HL-60 (cell line): Measurements from ENCODE around the gene MMRN2.
"Not testable (repeated sequence)": the region's sequence is repeated elsewhere in the genome, so short reads cannot be mapped to it uniquely, and the experiment has no call there.

Experiments
- DNase-seq, 2 experiments: peaks; one replicate each; pipeline ENCODE4 v3.0.0-alpha.2; 2010 to 2020; ENCODE audit warnings: low read depth in 1 of 2, low spot score in 1 of 2
- H3K27ac ChIP-seq: fragments of 250-450 bp; sonication (Bioruptor Pico); replicated peaks from 2 replicates; pipeline ENCODE4 v1.5.1; 2020; ENCODE audit warnings: mild to moderate bottlenecking, moderate library complexity
- H3K27me3 ChIP-seq: fragments of 250-450 bp; sonication (Bioruptor Pico); 2 replicates; pipeline ENCODE4 v1.5.1; 2021; ENCODE audit warnings: mild to moderate bottlenecking, moderate library complexity; ENCODE audit not compliant: insufficient read depth, poor library complexity, severe bottlenecking
- H3K4me3 ChIP-seq: replicated peaks from 2 replicates; pipeline ENCODE4 v1.5.1; 2011; ENCODE audit warnings: mild to moderate bottlenecking, control low read depth, low read length; ENCODE audit not compliant: insufficient read depth
- GABPA ChIP-seq: IDR thresholded peaks from 2 replicates; pipeline ENCODE4 v1.6.1; 2012; ENCODE audit warnings: low read depth
- POLR2AphosphoS5 ChIP-seq: IDR thresholded peaks from 2 replicates; pipeline ENCODE4 v1.6.1; 2012; ENCODE audit warnings: low read depth
- SPI1 ChIP-seq: IDR thresholded peaks from 2 replicates; pipeline ENCODE4 v1.6.1; 2012; ENCODE audit warnings: low read depth, mild to moderate bottlenecking, borderline replicate concordance
- TF ChIP-seq, protein P1 (sequence below): IDR thresholded peaks from one replicate; pipeline ENCODE4 v1.5.1; 2011; ENCODE audit warnings: low read length, control low read depth, inconsistent platforms; ENCODE audit not compliant: insufficient read depth
- TF ChIP-seq, protein P2 (sequence below): IDR thresholded peaks from 2 replicates; pipeline ENCODE4 v1.6.1; 2012; ENCODE audit warnings: low read depth; ENCODE audit not compliant: insufficient replicate concordance

The MMRN2 gene

DNA sequence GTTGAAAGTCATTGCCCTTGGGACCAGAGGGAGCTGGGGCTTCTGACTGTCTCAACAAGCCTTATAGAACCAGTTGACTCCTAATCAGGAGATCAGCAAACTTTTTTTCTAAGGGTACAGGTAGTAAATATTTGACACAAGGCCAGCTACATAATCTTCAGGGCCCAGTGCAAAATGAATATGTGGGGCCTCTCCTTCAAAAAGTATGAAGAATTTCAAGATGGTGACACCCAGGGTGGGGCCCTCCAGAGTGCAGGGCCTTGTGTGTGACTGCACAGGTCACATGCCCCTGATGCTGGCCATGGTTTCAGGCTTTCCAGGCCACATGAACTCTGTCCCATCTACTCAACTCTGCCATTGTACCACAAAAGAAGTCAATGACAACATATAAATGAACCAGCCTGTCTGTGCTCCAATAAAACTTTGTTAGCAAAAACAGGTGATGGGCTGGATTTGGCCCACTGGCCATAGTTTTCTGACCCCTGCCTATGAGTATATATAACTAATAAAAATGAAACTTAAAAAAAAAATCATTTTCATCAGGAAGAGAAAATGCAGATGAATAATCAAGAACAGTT, 6.1 kb downstream of the MMRN2 start:
- TF ChIP-seq, protein P1, sequence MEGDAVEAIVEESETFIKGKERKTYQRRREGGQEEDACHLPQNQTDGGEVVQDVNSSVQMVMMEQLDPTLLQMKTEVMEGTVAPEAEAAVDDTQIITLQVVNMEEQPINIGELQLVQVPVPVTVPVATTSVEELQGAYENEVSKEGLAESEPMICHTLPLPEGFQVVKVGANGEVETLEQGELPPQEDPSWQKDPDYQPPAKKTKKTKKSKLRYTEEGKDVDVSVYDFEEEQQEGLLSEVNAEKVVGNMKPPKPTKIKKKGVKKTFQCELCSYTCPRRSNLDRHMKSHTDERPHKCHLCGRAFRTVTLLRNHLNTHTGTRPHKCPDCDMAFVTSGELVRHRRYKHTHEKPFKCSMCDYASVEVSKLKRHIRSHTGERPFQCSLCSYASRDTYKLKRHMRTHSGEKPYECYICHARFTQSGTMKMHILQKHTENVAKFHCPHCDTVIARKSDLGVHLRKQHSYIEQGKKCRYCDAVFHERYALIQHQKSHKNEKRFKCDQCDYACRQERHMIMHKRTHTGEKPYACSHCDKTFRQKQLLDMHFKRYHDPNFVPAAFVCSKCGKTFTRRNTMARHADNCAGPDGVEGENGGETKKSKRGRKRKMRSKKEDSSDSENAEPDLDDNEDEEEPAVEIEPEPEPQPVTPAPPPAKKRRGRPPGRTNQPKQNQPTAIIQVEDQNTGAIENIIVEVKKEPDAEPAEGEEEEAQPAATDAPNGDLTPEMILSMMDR = no peak
- TF ChIP-seq POLR2AphosphoS5 (no peak), SPI1 (no peak), GABPA (no peak)
- TF ChIP-seq, protein P2, sequence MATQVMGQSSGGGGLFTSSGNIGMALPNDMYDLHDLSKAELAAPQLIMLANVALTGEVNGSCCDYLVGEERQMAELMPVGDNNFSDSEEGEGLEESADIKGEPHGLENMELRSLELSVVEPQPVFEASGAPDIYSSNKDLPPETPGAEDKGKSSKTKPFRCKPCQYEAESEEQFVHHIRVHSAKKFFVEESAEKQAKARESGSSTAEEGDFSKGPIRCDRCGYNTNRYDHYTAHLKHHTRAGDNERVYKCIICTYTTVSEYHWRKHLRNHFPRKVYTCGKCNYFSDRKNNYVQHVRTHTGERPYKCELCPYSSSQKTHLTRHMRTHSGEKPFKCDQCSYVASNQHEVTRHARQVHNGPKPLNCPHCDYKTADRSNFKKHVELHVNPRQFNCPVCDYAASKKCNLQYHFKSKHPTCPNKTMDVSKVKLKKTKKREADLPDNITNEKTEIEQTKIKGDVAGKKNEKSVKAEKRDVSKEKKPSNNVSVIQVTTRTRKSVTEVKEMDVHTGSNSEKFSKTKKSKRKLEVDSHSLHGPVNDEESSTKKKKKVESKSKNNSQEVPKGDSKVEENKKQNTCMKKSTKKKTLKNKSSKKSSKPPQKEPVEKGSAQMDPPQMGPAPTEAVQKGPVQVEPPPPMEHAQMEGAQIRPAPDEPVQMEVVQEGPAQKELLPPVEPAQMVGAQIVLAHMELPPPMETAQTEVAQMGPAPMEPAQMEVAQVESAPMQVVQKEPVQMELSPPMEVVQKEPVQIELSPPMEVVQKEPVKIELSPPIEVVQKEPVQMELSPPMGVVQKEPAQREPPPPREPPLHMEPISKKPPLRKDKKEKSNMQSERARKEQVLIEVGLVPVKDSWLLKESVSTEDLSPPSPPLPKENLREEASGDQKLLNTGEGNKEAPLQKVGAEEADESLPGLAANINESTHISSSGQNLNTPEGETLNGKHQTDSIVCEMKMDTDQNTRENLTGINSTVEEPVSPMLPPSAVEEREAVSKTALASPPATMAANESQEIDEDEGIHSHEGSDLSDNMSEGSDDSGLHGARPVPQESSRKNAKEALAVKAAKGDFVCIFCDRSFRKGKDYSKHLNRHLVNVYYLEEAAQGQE = no peak
- no peaks in the 10 kb centered on the region for H3K27me3 ChIP-seq

DNA sequence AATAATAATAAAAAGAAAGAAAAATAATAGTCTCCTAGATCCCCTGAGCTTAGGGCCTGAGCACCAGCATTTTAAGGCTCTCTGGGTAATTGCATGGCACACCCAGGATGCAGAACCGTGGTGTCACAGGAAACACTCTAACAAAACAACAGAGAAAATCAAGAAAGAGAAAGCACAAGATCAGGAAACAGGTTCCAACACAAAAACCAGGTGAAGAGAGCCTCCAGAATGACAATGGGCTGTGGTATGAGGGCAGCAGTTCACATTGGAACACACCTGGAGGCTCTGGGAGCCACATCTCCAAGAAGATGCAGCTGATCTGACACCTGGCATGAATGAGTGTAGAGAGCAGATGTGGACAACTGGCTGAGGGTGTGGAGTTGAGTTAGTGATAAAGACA, 7.1 kb downstream of the MMRN2 start:
- no peak for DNase-seq
- Histone ChIP-seq H3K4me3 (no peak overlapping the region), H3K27ac (no peak overlapping the region), H3K27me3 (no peaks in the 10 kb centered on the region)
- no peak for TF ChIP-seq POLR2AphosphoS5
- TF ChIP-seq, protein P1 = no peak
- TF ChIP-seq, protein P2 = no peak
- TF ChIP-seq SPI1 = no peak
- TF ChIP-seq GABPA = no peak

More for the DNA sequence above, 6.1 kb downstream of the MMRN2 start:
- Histone ChIP-seq H3K4me3 (no peak overlapping the region), H3K27ac (no peak overlapping the region)
- DNase-seq = no peak

DNA sequence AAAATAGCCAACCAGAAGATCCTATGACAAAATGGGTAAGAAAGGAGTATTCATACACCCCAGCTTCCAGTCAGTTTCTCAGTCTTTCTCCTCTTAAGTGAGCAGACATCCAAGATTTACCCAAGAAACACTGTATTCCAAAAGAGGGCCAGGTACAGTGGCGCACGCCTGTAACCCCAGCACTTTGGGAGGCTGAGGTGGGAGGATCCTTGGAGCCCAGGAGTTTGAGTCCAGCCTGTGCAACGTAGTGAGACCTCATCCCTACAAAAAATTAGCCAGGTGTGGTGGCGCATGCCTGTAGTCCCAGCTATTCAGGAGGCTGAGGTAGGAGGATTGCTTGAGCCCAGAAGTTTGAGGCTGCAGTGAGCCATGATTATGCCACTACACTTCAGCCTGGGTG, 9.6 kb downstream of the MMRN2 start:
- not testable (repeated sequence) for DNase-seq, H3K27ac ChIP-seq, H3K27me3 ChIP-seq, H3K4me3 ChIP-seq

DNA sequence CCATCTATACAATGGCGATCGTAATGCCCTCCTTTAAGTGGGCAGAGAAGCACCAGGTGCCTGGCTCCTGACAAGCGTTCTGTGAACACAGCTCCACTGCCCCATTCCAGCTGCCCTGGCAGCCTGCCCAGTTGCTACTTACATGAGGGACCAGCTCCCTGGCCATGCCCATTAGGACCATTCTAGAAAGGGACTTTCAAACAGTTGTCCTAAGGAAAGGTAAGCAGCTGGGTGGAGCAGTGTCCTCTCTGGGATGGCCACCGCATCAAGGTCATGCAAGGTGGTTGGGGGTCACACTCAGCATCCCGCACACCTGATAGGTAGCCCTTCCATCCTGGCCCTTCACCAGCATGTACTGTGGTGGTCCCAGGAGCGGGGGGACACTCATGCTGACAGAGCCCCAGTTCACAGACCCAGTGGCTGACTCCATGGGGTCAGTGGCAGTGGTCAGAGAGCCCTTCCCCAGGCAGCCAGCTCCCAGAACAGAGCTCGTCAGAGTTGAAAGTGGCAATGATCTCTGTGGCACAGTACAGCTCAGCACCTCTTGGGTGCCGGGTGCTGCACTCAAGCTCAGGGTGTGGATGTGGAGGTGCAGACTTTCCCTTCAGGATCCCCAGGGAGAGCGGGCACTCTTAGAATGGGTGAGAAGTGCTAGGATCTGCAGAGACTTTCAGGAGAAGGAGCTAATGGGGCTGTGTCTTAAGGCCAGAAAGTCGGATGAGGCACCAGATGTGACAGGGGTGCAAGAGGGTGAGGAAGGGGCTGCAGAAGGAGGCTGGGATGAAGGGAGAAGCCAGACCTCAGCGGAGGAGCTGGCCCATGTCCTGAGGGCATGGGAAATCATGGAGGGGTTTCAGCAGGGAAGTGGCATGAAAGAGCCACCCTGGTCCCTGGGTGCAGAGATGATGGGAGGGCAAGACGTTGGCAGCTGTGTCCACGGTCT, 10.9 kb downstream of the MMRN2 start:
- Histone ChIP-seq H3K27me3 (no peaks in the 10 kb centered on the region), H3K27ac (no peak overlapping the region), H3K4me3 (no peak overlapping the region)
- DNase-seq = no peak
- no peak for TF ChIP-seq GABPA
- TF ChIP-seq, protein P1 = no peak
- no peak for TF ChIP-seq SPI1
- TF ChIP-seq, protein P2 = no peak
- no peak for TF ChIP-seq POLR2AphosphoS5
